Fibroblast of the aortic adventitia (primary cell): ENCODE measurements around the gene FBRS. TPM values are rescaled to one million over a fixed set of nuclear protein-coding genes. Genes with fewer than 3 reads are reported as not detected.
"Not testable (repeated sequence)": the region's sequence is repeated elsewhere in the genome, so short reads cannot be mapped to it uniquely, and the experiment has no call there.

Experiments used
- DNase-seq: peaks from one replicate; pipeline ENCODE4 v3.0.0-alpha.2; 2010; ENCODE audit warnings: low read depth
- H3K4me3 ChIP-seq: 2 replicates; pipeline ENCODE4 v1.5.1; 2011; ENCODE audit warnings: low read depth, mild to moderate bottlenecking, control low read depth, low read length, moderate library complexity
- total RNA-seq: library from RNA; depleted of rRNA; stranded (reverse); fragments of >200 nt; gene quantifications from 2 replicates; pipeline ENCODE4 v1.2.3, GENCODE V29; 2012; ENCODE audit warnings: low replicate concordance
- TF ChIP-seq, protein P1 (sequence below): IDR thresholded peaks from 2 replicates; pipeline ENCODE4 v1.5.1; 2011; ENCODE audit warnings: mild to moderate bottlenecking, low read length, control low read depth, inconsistent platforms; ENCODE audit not compliant: insufficient read depth

Gene FBRS
- total RNA-seq, 1 donor: 18.3 TPM

DNA sequence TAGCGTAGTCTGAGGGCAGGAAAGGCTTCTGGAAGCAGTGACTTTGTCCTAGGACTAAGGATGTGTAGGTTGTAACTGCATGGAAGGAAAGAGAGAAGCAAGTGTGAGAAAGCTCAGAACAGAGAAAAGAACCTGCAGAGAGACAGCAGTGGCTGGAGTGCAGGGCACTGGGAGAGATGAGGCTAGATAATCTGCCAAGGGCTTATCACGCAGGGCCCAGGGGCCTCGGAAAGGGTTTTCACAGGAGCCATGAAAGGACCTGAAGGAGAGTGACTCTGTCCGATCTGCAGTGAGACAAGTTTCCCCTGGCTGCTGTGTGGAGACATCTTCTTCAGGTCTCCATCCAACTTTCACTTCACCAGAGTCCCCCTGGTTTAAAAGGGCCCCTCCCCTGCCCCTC, 33.7 kb downstream of the FBRS start:
- DNase-seq: no peak
- TF ChIP-seq, protein P1, sequence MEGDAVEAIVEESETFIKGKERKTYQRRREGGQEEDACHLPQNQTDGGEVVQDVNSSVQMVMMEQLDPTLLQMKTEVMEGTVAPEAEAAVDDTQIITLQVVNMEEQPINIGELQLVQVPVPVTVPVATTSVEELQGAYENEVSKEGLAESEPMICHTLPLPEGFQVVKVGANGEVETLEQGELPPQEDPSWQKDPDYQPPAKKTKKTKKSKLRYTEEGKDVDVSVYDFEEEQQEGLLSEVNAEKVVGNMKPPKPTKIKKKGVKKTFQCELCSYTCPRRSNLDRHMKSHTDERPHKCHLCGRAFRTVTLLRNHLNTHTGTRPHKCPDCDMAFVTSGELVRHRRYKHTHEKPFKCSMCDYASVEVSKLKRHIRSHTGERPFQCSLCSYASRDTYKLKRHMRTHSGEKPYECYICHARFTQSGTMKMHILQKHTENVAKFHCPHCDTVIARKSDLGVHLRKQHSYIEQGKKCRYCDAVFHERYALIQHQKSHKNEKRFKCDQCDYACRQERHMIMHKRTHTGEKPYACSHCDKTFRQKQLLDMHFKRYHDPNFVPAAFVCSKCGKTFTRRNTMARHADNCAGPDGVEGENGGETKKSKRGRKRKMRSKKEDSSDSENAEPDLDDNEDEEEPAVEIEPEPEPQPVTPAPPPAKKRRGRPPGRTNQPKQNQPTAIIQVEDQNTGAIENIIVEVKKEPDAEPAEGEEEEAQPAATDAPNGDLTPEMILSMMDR: no peak
- H3K4me3 ChIP-seq: no peak overlapping the region

DNA sequence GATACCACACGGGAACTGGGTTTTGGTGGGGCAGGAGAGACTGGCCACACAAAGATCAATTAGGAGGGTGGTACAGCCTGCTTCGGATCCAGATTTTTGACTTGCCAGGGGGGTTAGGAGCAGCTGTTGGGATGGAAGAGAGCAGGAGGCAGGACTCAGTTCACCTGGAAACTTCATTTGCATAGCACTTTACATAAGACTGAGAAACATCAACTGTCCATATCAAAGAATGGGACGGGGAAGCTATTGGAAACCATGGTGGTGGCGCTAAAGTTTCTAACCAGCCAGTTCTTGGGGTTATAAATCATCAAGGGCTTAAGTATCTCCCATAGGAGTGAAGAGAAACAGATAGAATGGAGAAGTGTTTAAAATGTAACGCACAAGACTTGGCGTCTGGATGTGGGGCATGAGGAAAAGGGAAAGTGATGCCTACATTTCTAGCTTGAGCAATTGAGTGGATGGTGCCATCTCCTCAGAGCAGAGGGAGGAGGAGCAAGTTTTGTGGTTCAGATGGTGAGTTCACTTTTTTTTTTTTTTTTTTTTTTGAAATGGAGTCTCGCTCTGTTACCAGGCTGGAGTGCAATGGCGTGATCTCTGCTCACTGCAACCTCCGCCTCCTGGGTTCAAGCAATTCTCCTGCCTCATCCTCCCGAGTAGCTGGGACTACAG, 34.3 kb downstream of the FBRS start:
- TF ChIP-seq, protein P1: no peak
- DNase-seq: no peak
- no peak overlapping the region for H3K4me3 ChIP-seq

DNA sequence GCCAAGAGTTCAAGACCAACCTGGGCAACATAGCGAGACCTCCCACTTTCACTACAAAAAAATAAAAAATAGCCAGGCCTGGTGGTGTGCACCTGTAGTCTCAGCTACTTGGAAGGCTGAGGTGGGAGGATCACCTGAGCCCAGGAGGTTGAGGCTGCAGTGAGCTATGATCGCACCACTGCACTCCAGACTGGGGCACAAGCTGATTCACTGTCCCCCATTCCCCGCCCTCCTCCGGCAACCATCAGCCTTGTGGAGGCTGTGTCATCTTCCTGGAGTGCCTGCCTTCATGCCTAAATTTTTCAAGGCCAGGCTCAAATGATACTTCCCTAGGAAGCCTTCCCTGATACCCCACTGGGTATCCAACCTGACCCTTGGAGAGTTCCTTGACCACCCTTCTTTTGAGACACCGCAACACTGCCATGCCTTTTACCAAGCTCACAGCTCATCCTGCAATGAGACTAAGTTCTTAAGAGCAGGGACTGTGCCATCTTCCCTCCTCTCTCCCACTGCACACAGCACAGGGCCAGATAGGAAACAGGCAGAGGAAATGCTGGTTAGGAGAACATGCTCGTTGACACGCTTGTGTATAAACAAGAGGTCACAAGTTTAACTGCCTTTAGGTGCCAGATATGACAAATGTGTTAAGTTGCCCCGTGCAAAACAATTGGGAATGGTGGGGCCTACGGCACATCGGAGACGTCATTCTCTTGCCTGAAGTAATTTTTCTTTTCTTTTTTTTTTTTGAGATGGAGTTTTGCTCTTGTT, 36.9 kb downstream of the FBRS start:
- TF ChIP-seq, protein P1: no peak
- no peak overlapping the region for H3K4me3 ChIP-seq
- no peak for DNase-seq

DNA sequence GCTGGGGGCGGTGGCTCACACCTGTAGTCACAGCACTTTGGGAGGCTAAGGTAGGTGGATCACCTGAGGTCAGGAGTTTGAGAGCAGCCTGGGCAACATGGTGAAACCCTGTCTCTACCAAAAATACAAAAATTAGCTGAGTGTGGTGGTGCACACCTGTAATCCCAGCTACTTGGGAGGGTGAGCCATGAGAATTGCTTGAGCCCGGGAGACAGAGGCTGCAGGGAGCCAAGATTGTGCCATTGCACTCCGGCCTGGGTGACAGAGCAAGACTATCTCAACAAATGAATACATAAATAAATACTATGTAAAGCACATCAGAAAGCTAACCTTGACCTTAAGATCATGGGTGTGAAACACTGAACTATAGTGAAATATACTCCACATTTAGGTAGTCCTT, 38.4 kb downstream of the FBRS start:
- DNase-seq, H3K4me3 ChIP-seq: not testable (repeated sequence)

DNA sequence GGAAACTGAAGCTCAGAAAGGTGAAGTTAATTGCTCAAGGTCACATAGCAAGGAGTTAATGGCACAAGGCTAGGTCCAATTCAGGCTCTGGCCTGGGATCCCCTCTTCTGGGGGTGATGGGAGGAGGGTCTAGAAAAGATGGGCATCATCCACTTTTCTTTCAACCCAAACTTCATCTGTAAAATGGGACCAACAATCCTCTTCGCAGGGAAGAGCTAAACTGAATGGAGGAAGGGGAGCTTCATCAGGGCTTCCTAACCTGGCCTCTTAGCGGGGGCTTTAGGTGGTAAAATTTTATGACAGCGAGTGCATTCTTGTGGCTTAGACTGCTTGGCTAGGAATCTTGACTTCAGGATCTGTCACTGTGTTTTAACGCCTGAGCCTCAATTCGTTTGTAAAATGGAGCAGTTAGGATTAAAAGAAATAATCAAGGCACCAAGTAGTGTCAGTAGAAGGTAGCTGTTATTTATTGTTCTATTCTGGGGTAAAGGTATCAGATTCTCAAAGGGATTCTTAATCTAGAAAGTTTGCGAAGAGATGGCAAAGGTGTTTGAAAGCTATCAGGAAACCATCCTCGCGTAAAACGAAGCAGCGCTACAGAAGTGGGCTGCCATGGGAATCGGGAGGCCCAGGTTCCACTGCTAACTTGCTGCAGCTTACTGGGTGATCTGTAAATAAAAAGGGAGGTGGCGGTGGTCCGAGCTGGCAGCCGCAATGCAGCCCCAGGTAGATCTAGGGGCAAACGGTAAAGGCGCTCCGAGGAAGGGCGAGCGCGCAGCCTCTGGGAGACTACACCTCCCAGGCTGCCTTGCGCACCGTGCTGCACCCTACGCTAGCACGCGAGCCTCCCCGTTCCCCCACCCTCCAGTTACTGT, 39.3 kb downstream of the FBRS start:
- TF ChIP-seq, protein P1: no peak
- no peak for DNase-seq
- H3K4me3 ChIP-seq: peak overlapping the region; percentile 91

DNA sequence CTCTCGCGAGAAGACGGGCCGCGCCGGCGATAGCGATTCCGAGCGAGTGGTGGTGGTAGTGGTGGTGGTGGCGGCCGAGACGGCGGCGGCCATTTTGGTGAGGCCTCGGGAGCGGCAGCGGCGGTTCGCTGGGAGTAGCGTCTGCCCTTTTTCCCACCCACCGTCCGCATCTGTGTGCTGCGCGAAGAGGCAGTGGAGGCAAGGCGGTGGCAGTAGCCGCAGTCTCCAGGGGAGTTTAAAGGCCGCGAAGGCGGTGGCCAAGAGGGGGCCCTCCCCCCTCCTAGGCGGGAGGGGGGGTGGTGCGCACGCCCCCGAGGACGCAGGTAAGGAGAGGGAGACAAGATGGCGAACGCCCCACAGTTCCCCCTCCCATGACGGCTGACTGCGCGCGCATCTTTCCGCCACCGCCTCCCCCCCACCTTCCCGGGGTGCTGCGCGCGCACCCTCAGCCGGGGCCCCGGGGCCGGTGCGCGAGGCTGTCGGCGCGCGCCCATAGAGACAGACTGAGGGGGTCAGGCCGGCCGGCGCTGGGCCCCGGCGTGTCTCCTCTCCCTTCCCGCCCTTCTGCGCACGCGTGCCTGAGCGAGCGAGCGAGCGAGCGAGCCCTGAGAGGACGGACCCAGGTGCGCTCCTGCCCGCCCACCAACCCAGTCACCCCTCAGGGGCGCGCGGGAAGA, 40.0 kb downstream of the FBRS start:
- H3K4me3 ChIP-seq: peak overlapping the region; percentile 91
- TF ChIP-seq, protein P1: no peak
- DNase-seq: peak; percentile 97
